ENCODE results near the gene LINS1. TPM values are rescaled to one million over a fixed set of nuclear protein-coding genes. Genes with fewer than 3 reads are reported as not detected.

Gene LINS1
- total RNA-seq, 1 donor from 2014 or later = 15.0 TPM

- H3K9me3 Mint-ChIP-seq (ENCODE audit: unreplicated experiment) = no peaks in the 10 kb centered on the region
- no peak overlapping the region for H3K27ac Mint-ChIP-seq (ENCODE audit: unreplicated experiment)
- H3K36me3 Mint-ChIP-seq (ENCODE audit: unreplicated experiment) = no peaks in the 10 kb centered on the region
- no peak for DNase-seq
- no peaks in the 10 kb centered on the region for H3K4me1 Mint-ChIP-seq (ENCODE audit: low read depth, unreplicated experiment)
- H3K27me3 Mint-ChIP-seq (ENCODE audit: unreplicated experiment) = no peaks in the 10 kb centered on the region
- H3K4me3 Mint-ChIP-seq (ENCODE audit: unreplicated experiment) = no peak overlapping the region
- no peak for TF ChIP-seq CTCF (IDR thresholded peaks at IDR 0.05; ENCODE audit: partially characterized antibody, unreplicated experiment)
These were observed 31.2 kb downstream of the LINS1 start for GRCh38 chr15:100570735-100571313.

- no peaks in the 10 kb centered on the region for H3K27me3 Mint-ChIP-seq (ENCODE audit: unreplicated experiment)
- no peaks in the 10 kb centered on the region for H3K9me3 Mint-ChIP-seq (ENCODE audit: unreplicated experiment)
- H3K4me1 Mint-ChIP-seq (ENCODE audit: low read depth, unreplicated experiment) = no peaks in the 10 kb centered on the region
- no peak for TF ChIP-seq CTCF (IDR thresholded peaks at IDR 0.05; ENCODE audit: partially characterized antibody, unreplicated experiment)
- H3K4me3 Mint-ChIP-seq (ENCODE audit: unreplicated experiment) = no peak overlapping the region
- no peak overlapping the region for H3K27ac Mint-ChIP-seq (ENCODE audit: unreplicated experiment)
- no peaks in the 10 kb centered on the region for H3K36me3 Mint-ChIP-seq (ENCODE audit: unreplicated experiment)
- DNase-seq = no peak
These were observed 31.7 kb downstream of the LINS1 start for GRCh38 chr15:100570275-100570674.

- Mint-ChIP-seq H3K9me3 (ENCODE audit: unreplicated experiment) (no peaks in the 10 kb centered on the region), H3K4me1 (ENCODE audit: low read depth, unreplicated experiment) (no peaks in the 10 kb centered on the region), H3K4me3 (ENCODE audit: unreplicated experiment) (no peak overlapping the region), H3K27me3 (ENCODE audit: unreplicated experiment) (no peaks in the 10 kb centered on the region), H3K36me3 (ENCODE audit: unreplicated experiment) (no peaks in the 10 kb centered on the region), H3K27ac (ENCODE audit: unreplicated experiment) (no peak overlapping the region)
- TF ChIP-seq CTCF (IDR thresholded peaks at IDR 0.05; ENCODE audit: partially characterized antibody, unreplicated experiment) = no peak
- no peak for DNase-seq
These were observed 32.6 kb downstream of the LINS1 start for GRCh38 chr15:100569391-100569790.

GRCh38 chr15:100566850-100567628 lies 34.9 kb downstream of the LINS1 start:
- no peak for TF ChIP-seq CTCF (IDR thresholded peaks at IDR 0.05; ENCODE audit: partially characterized antibody, unreplicated experiment)
- DNase-seq = no peak
- H3K4me1 Mint-ChIP-seq (ENCODE audit: low read depth, unreplicated experiment) = no peaks in the 10 kb centered on the region
- H3K27me3 Mint-ChIP-seq (ENCODE audit: unreplicated experiment) = no peaks in the 10 kb centered on the region
- H3K4me3 Mint-ChIP-seq (ENCODE audit: unreplicated experiment) = no peak overlapping the region
- H3K9me3 Mint-ChIP-seq (ENCODE audit: unreplicated experiment) = no peaks in the 10 kb centered on the region
- no peak overlapping the region for H3K27ac Mint-ChIP-seq (ENCODE audit: unreplicated experiment)
- H3K36me3 Mint-ChIP-seq (ENCODE audit: unreplicated experiment) = no peaks in the 10 kb centered on the region

GRCh38 chr15:100565591-100565990 lies 36.4 kb downstream of the LINS1 start:
- Mint-ChIP-seq H3K9me3 (ENCODE audit: unreplicated experiment) (no peaks in the 10 kb centered on the region), H3K27me3 (ENCODE audit: unreplicated experiment) (no peaks in the 10 kb centered on the region), H3K36me3 (ENCODE audit: unreplicated experiment) (no peaks in the 10 kb centered on the region), H3K27ac (ENCODE audit: unreplicated experiment) (no peak overlapping the region), H3K4me3 (ENCODE audit: unreplicated experiment) (no peak overlapping the region), H3K4me1 (ENCODE audit: low read depth, unreplicated experiment) (no peaks in the 10 kb centered on the region)
- no peak for DNase-seq
- no peak for TF ChIP-seq CTCF (IDR thresholded peaks at IDR 0.05; ENCODE audit: partially characterized antibody, unreplicated experiment)

All from glutamatergic neuron (in vitro differentiated cells).